Activated CD4-positive, alpha-beta T cell treated with anti-CD3 and anti-CD28 coated beads, Interleukin-2, amount 10 ng/mL, durations not matched to agents 7 days and 5 days (primary cell): ENCODE measurements around the gene SMYD5. TPM values are rescaled to one million over a fixed set of nuclear protein-coding genes. Genes with fewer than 3 reads are reported as not detected.
A peak's percentile ranks its signal among the peaks of the same experiment; 100 is the strongest.

Experiments
- CTCF ChIA-PET: fragments of 350-600 bp; sonication (Branson Sonifier 250); formaldehyde crosslinking; loops from one replicate; lab custom pipeline; 2021; ENCODE audit warnings: antibody characterized with exemption; lab: Charles Lee
- POLR2A ChIA-PET: fragments of 350-600 bp; sonication (Branson Sonifier 250); formaldehyde crosslinking; loops from one replicate; lab custom pipeline; 2021; ENCODE audit warnings: antibody characterized with exemption; lab: Charles Lee
- DNase-seq: peaks from one replicate; pipeline ENCODE4 v3.0.0-alpha.2; 2020
- H3K27ac Mint-ChIP-seq: one replicate; pipeline ENCODE4 v1.8.0; 2021; ENCODE audit warnings: mild to moderate bottlenecking, moderate library complexity, mixed read lengths
- H3K27me3 Mint-ChIP-seq: one replicate; pipeline ENCODE4 v1.8.0; 2021; ENCODE audit warnings: mixed read lengths
- H3K36me3 Mint-ChIP-seq: one replicate; pipeline ENCODE4 v1.8.0; 2021; ENCODE audit warnings: low read depth, mixed read lengths
- H3K4me1 Mint-ChIP-seq: one replicate; pipeline ENCODE4 v1.8.0; 2021; ENCODE audit warnings: mixed read lengths
- H3K4me3 Mint-ChIP-seq: one replicate; pipeline ENCODE4 v1.8.0; 2021; ENCODE audit warnings: mild to moderate bottlenecking, moderate library complexity, mixed read lengths
- H3K9me3 Mint-ChIP-seq: one replicate; pipeline ENCODE4 v1.8.0; 2021; ENCODE audit warnings: mixed read lengths
- total RNA-seq, 2 experiments: library from RNA; stranded (reverse); gene quantifications; one replicate each; pipeline ENCODE4 v1.2.3, GENCODE V29; 2021

The SMYD5 gene
- total RNA-seq, 2 experiments from 2014 or later, result 13.6 to 16.5 TPM

GRCh38 chr2:73210696-73211095 is 3.3 kb upstream of the SMYD5 start:
- DNase-seq, result no peak
- Mint-ChIP-seq H3K4me3 (no peak overlapping the region), H3K9me3 (no peaks in the 10 kb centered on the region), H3K27me3 (peaks cover 20% of the 10 kb centered on the region), H3K27ac (no peak overlapping the region), H3K4me1 (peaks cover 28% of the 10 kb centered on the region), H3K36me3 (no peaks in the 10 kb centered on the region)
- POLR2A ChIA-PET, result no interaction called here
- CTCF ChIA-PET, result interaction anchor here (0.7 to 4.6 kb wide), 4 partner anchors 10 to 63 kb away, joined by 3 to 45 read pairs (median 18); partner anchors contain the start of gene PRADC1

GRCh38 chr2:73212098-73212447 is 2.0 kb upstream of the SMYD5 start:
- Mint-ChIP-seq H3K36me3 (no peaks in the 10 kb centered on the region), H3K27ac (no peak overlapping the region), H3K4me3 (no peak overlapping the region), H3K27me3 (peaks cover 12% of the 10 kb centered on the region), H3K9me3 (no peaks in the 10 kb centered on the region), H3K4me1 (peaks cover 31% of the 10 kb centered on the region)
- ChIA-PET CTCF (interaction anchor here (0.6 to 4.6 kb wide), 15 partner anchors 9 to 333 kb away, joined by 3 to 45 read pairs (median 4); partner anchors contain the start of genes ALMS1, NOTO, PRADC1 and SFXN5), POLR2A (interaction anchor here (1.1 kb wide), 1 partner anchor 22 kb away, joined by 4 read pairs; the partner anchor contains the start of gene CCT7)
- no peak for DNase-seq

- Mint-ChIP-seq H3K27me3 (peaks cover 9% of the 10 kb centered on the region), H3K4me1 (peaks cover 31% of the 10 kb centered on the region)
- peak; percentile 78 for DNase-seq
Observed at GRCh38 chr2:73212448-73213176, 1.4 kb upstream of the SMYD5 start.

GRCh38 chr2:73215254-73215653 is 1.2 kb downstream of the SMYD5 start:
- Mint-ChIP-seq H3K36me3 (no peaks in the 10 kb centered on the region), H3K27ac (no peak overlapping the region), H3K4me3 (peak overlapping the region; percentile 88)

More at GRCh38 chr2:73212448-73213176, 1.4 kb upstream of the SMYD5 start:
- H3K36me3 Mint-ChIP-seq, result no peaks in the 10 kb centered on the region
- POLR2A ChIA-PET, result interaction anchor here (1.1 kb wide), 1 partner anchor 21 kb away, joined by 4 read pairs; the partner anchor contains the start of gene CCT7
- H3K9me3 Mint-ChIP-seq, result no peaks in the 10 kb centered on the region
- CTCF ChIA-PET, result interaction anchor here (0.6 to 4.6 kb wide), 15 partner anchors 8 to 333 kb away, joined by 3 to 45 read pairs (median 4); partner anchors contain the start of genes ALMS1, NOTO, PRADC1 and SFXN5
- H3K4me3 Mint-ChIP-seq, result no peak overlapping the region
- H3K27ac Mint-ChIP-seq, result peak overlapping the region; percentile 34

GRCh38 chr2:73217160-73217559 is 3.1 kb downstream of the SMYD5 start:
- H3K27ac Mint-ChIP-seq, result no peak overlapping the region
- ChIA-PET POLR2A (no interaction called here), CTCF (interaction anchor here (0.9 to 2.3 kb wide), 3 partner anchors 11 to 40 kb away, joined by 3 to 7 read pairs (median 4); partner anchors contain the start of gene PRADC1)
- DNase-seq, result no peak
- peaks cover 31% of the 10 kb centered on the region for H3K4me1 Mint-ChIP-seq
- no peaks in the 10 kb centered on the region for H3K9me3 Mint-ChIP-seq
- no peak overlapping the region for H3K4me3 Mint-ChIP-seq
- H3K36me3 Mint-ChIP-seq, result peaks cover 7% of the 10 kb centered on the region
- H3K27me3 Mint-ChIP-seq, result no peaks in the 10 kb centered on the region

More at GRCh38 chr2:73215254-73215653, 1.2 kb downstream of the SMYD5 start:
- POLR2A ChIA-PET, result interaction anchor here (0.8 kb wide), 1 partner anchor 19 kb away, joined by 3 read pairs; the partner anchor contains the start of gene CCT7
- DNase-seq, result no peak
- CTCF ChIA-PET, result interaction anchor here (1.1 kb wide), 1 partner anchor 38 kb away, joined by 3 read pairs; no protein-coding TSS in a partner anchor
- H3K4me1 Mint-ChIP-seq, result peaks cover 31% of the 10 kb centered on the region
- H3K27me3 Mint-ChIP-seq, result no peaks in the 10 kb centered on the region
- H3K9me3 Mint-ChIP-seq, result no peaks in the 10 kb centered on the region

- H3K4me3 Mint-ChIP-seq, result no peak overlapping the region
- H3K27ac Mint-ChIP-seq, result no peak overlapping the region
- H3K27me3 Mint-ChIP-seq, result no peaks in the 10 kb centered on the region
- peaks cover 27% of the 10 kb centered on the region for H3K4me1 Mint-ChIP-seq
- CTCF ChIA-PET, result interaction anchor here (0.9 to 2.3 kb wide), 4 partner anchors 10 to 41 kb away, joined by 3 to 7 read pairs (median 4); partner anchors contain the start of genes CCT7 and PRADC1
- H3K36me3 Mint-ChIP-seq, result peaks cover 8% of the 10 kb centered on the region
- DNase-seq, result no peak
- no peaks in the 10 kb centered on the region for H3K9me3 Mint-ChIP-seq
- POLR2A ChIA-PET, result no interaction called here
Observed at GRCh38 chr2:73217826-73218225, 3.8 kb downstream of the SMYD5 start.

- CTCF ChIA-PET, result interaction anchor here (0.9 to 2.3 kb wide), 3 partner anchors 10 to 41 kb away, joined by 3 to 7 read pairs (median 3); partner anchors contain the start of gene CCT7
- H3K27ac Mint-ChIP-seq, result no peak overlapping the region
Observed at GRCh38 chr2:73218298-73218697, 4.3 kb downstream of the SMYD5 start.

GRCh38 chr2:73223821-73224220 is 9.8 kb downstream of the SMYD5 start:
- Mint-ChIP-seq H3K27me3 (no peaks in the 10 kb centered on the region), H3K36me3 (peaks cover 8% of the 10 kb centered on the region), H3K9me3 (no peaks in the 10 kb centered on the region), H3K27ac (no peak overlapping the region), H3K4me1 (peaks cover 9% of the 10 kb centered on the region), H3K4me3 (no peak overlapping the region)
- POLR2A ChIA-PET, result no interaction called here
- DNase-seq, result no peak
- CTCF ChIA-PET, result interaction anchor here (0.5 to 3.0 kb wide), 3 partner anchors 9 to 732 kb away, joined by 3 to 15 read pairs (median 5); partner anchors contain the start of genes CCT7 and PRADC1

More at GRCh38 chr2:73218298-73218697, 4.3 kb downstream of the SMYD5 start:
- Mint-ChIP-seq H3K9me3 (no peaks in the 10 kb centered on the region), H3K4me1 (peaks cover 23% of the 10 kb centered on the region), H3K36me3 (peaks cover 8% of the 10 kb centered on the region), H3K27me3 (no peaks in the 10 kb centered on the region), H3K4me3 (no peak overlapping the region)
- no peak for DNase-seq
- POLR2A ChIA-PET, result no interaction called here

- ChIA-PET POLR2A (no interaction called here), CTCF (interaction anchor here (1.1 to 9.1 kb wide), 2 partner anchors 10 to 13 kb away, joined by 3 to 45 read pairs; partner anchors contain the start of gene SMYD5)
- H3K9me3 Mint-ChIP-seq, result no peaks in the 10 kb centered on the region
- DNase-seq, result no peak
- H3K27ac Mint-ChIP-seq, result peak overlapping the region; percentile 82
- H3K27me3 Mint-ChIP-seq, result no peaks in the 10 kb centered on the region
- H3K4me3 Mint-ChIP-seq, result no peak overlapping the region
- H3K4me1 Mint-ChIP-seq, result peaks cover 9% of the 10 kb centered on the region
- peaks cover 8% of the 10 kb centered on the region for H3K36me3 Mint-ChIP-seq
Observed at GRCh38 chr2:73225513-73226360, 11.7 kb downstream of the SMYD5 start.

- Mint-ChIP-seq H3K27me3 (no peaks in the 10 kb centered on the region), H3K4me3 (no peak overlapping the region), H3K27ac (no peak overlapping the region), H3K4me1 (peaks cover 12% of the 10 kb centered on the region), H3K9me3 (no peaks in the 10 kb centered on the region), H3K36me3 (peaks cover 1% of the 10 kb centered on the region)
- ChIA-PET CTCF (interaction anchor here (0.9 to 9.1 kb wide), 3 partner anchors 10 to 15 kb away, joined by 3 to 45 read pairs (median 7); partner anchors contain the start of gene SMYD5), POLR2A (no interaction called here)
- DNase-seq, result no peak
Observed at GRCh38 chr2:73227086-73227485, 13.0 kb downstream of the SMYD5 start.

GRCh38 chr2:73228631-73229030 is 14.6 kb downstream of the SMYD5 start:
- CTCF ChIA-PET, result interaction anchor here (2.2 to 9.1 kb wide), 2 partner anchors 11 to 16 kb away, joined by 7 to 45 read pairs; partner anchors contain the start of gene SMYD5
- peaks cover 18% of the 10 kb centered on the region for H3K4me1 Mint-ChIP-seq
- H3K4me3 Mint-ChIP-seq, result no peak overlapping the region
- no peaks in the 10 kb centered on the region for H3K27me3 Mint-ChIP-seq
- no peak for DNase-seq
- no peaks in the 10 kb centered on the region for H3K36me3 Mint-ChIP-seq
- H3K27ac Mint-ChIP-seq, result no peak overlapping the region
- H3K9me3 Mint-ChIP-seq, result no peaks in the 10 kb centered on the region
- POLR2A ChIA-PET, result no interaction called here
